A549 (cell line): ENCODE results near the gene MEG3. TPM values are rescaled to one million over a fixed set of nuclear protein-coding genes. Genes with fewer than 3 reads are reported as not detected.

Experiments
- ATAC-seq, 2 experiments: fragments of 200-7000 bp in 1 of 2; fragments of >200 bp in 1 of 2; cut with Nextera tagmentation in 1 of 2; cut with Tn5 transposase in 1 of 2; 3 replicates each; pipeline versions ENCODE4 v1.8.0 to v1.9.1; 2018 to 2020; ENCODE audit warnings: mild to moderate bottlenecking in 1 of 2, moderate library complexity in 1 of 2
- CTCF ChIA-PET: fragments of 300-600 bp; sonication (Branson Sonifier 250); formaldehyde crosslinking; extraction: SDS; loops from one replicate; lab custom pipeline; 2021; ENCODE audit warnings: antibody characterized with exemption, inconsistent platforms; lab: Yijun Ruan, JAX
- POLR2A ChIA-PET: fragments of 350-600 bp; formaldehyde crosslinking; extraction: SDS; loops from one replicate; lab custom pipeline; 2021; ENCODE audit warnings: antibody characterized with exemption, inconsistent platforms; lab: Yijun Ruan, JAX
- DNase-seq, 2 experiments: peaks; one replicate each; pipeline versions ENCODE4 v3.0.0 to v3.0.0-alpha.2; 2011 to 2016; ENCODE audit warnings: low read depth in 1 of 2, low spot score in 1 of 2
- FAIRE-seq: peaks from 2 replicates; lab custom pipeline; 2011; peaks lifted over from hg19 to GRCh38; lab: Jason Lieb, UNC
- H3K27ac ChIP-seq, 2 experiments: fragments of >200 bp; sonication (Bioruptor Twin); formaldehyde crosslinking; 3 replicates each; pipeline ENCODE4 v1.5.1; 2016 to 2017
- H3K4me1 ChIP-seq: fragments of >200 bp; sonication (Bioruptor Twin); formaldehyde crosslinking; 3 replicates; pipeline ENCODE4 v1.6.1; 2016
- H3K4me2 ChIP-seq: fragments of >200 bp; sonication (Bioruptor Twin); formaldehyde crosslinking; 3 replicates; pipeline ENCODE4 v1.6.1; 2016
- H3K4me3 ChIP-seq: fragments of >200 bp; sonication (Bioruptor Twin); formaldehyde crosslinking; 3 replicates; pipeline ENCODE4 v1.5.1; 2016
- H3K9me3 ChIP-seq: fragments of >200 bp; sonication (Bioruptor Twin); formaldehyde crosslinking; 3 replicates; pipeline ENCODE4 v1.6.1; 2016
- CHD2 ChIP-seq: fragments of 150-350 bp; IDR thresholded peaks from 2 replicates; pipeline ENCODE4 v1.6.1; 2014; ENCODE audit warnings: low read length; ENCODE audit not compliant: partially characterized antibody
- CTCF ChIP-seq: fragments of >200 bp; sonication (Bioruptor Twin); formaldehyde crosslinking; IDR thresholded peaks from 3 replicates; pipeline ENCODE4 v1.5.1; 2016
- E2F6 ChIP-seq: IDR thresholded peaks from 2 replicates; pipeline ENCODE4 v1.6.1; 2012; ENCODE audit warnings: low read depth, borderline replicate concordance
- ESRRA ChIP-seq: fragments of 150-350 bp; IDR thresholded peaks from 2 replicates; pipeline ENCODE4 v1.6.1; 2014; ENCODE audit warnings: mild to moderate bottlenecking, low read length, borderline replicate concordance
- FOSL2 ChIP-seq, 2 experiments: fragments of 450-650 bp in 1 of 2; fragments of >200 bp in 1 of 2; sonication (Bioruptor Twin) in 1 of 2; formaldehyde crosslinking; IDR thresholded peaks; 2 replicates each; pipeline versions ENCODE4 v1.5.0 to v1.6.1; 2016 to 2020; ENCODE audit warnings: mild to moderate bottlenecking in 1 of 2, moderate library complexity in 1 of 2
- HDAC2 ChIP-seq: fragments of 200-600 bp; sonication (generic); IDR thresholded peaks from 2 replicates; pipeline ENCODE4 v1.6.1; 2016
- HEYL ChIP-seq: fragments of 250-450 bp; sonication (Bioruptor Pico); IDR thresholded peaks from 2 replicates; pipeline ENCODE4 v1.8.0; 2021; ENCODE audit warnings: mild to moderate bottlenecking, moderate library complexity
- HOXB5 ChIP-seq: fragments of 250-450 bp; sonication (Bioruptor Pico); IDR thresholded peaks from 2 replicates; pipeline ENCODE4 v1.5.0; 2020; ENCODE audit warnings: mild to moderate bottlenecking, moderate library complexity
- KDM1A ChIP-seq: fragments of 200-600 bp; sonication (generic); IDR thresholded peaks from 2 replicates; pipeline ENCODE4 v1.6.1; 2016; ENCODE audit warnings: low read depth, mild to moderate bottlenecking
- KDM5A ChIP-seq: fragments of 200-600 bp; sonication (generic); IDR thresholded peaks from 2 replicates; pipeline ENCODE4 v1.6.1; 2016; ENCODE audit warnings: antibody characterized with exemption, mild to moderate bottlenecking
- MAX ChIP-seq: IDR thresholded peaks from 2 replicates; pipeline ENCODE4 v1.6.1; 2012
- MAZ ChIP-seq: fragments of 150-350 bp; IDR thresholded peaks from 2 replicates; pipeline ENCODE4 v1.6.1; 2014; ENCODE audit warnings: antibody characterized with exemption, low read depth, low read length, borderline replicate concordance
- MYC ChIP-seq: IDR thresholded peaks from 2 replicates; pipeline ENCODE4 v1.6.1; 2012; ENCODE audit warnings: mild to moderate bottlenecking, inconsistent platforms, low read length, improper control_type of control experiment, borderline replicate concordance
- NFE2L2 ChIP-seq: fragments of 150-350 bp; conservative IDR thresholded peaks from 2 replicates; pipeline ENCODE4 v1.6.1; 2014; ENCODE audit warnings: low read length
- PHF8 ChIP-seq: fragments of 200-600 bp; sonication (generic); IDR thresholded peaks from 2 replicates; pipeline ENCODE4 v1.6.1; 2016; ENCODE audit warnings: low read depth, mild to moderate bottlenecking, antibody characterized with exemption, moderate library complexity, borderline replicate concordance
- POLR2A ChIP-seq: IDR thresholded peaks from 2 replicates; pipeline ENCODE4 v1.6.1; 2012; ENCODE audit warnings: mild to moderate bottlenecking, low read length
- POLR2AphosphoS2 ChIP-seq: conservative IDR thresholded peaks from 2 replicates; pipeline ENCODE4 v1.6.1; 2012; ENCODE audit warnings: low read length, improper control_type of control experiment, inconsistent platforms
- RAD21 ChIP-seq, 2 experiments: fragments of >200 bp in 1 of 2; sonication (Bioruptor Twin) in 1 of 2; formaldehyde crosslinking in 1 of 2; IDR thresholded peaks in 1 of 2; conservative IDR thresholded peaks in 1 of 2; 2 replicates in 1 of 2; 3 replicates in 1 of 2; pipeline ENCODE4 v1.6.1; 2012 to 2018; ENCODE audit warnings: inconsistent platforms in 1 of 2
- REST ChIP-seq: fragments of 200-600 bp; sonication (generic); IDR thresholded peaks from 2 replicates; pipeline ENCODE4 v1.6.1; 2016; ENCODE audit warnings: antibody characterized with exemption, mild to moderate bottlenecking, moderate library complexity
- RFX5 ChIP-seq: fragments of 450-650 bp; IDR thresholded peaks from 2 replicates; pipeline ENCODE4 v1.7.1; 2014; ENCODE audit warnings: antibody characterized with exemption, mild to moderate bottlenecking, moderate library complexity
- SMC3 ChIP-seq: fragments of >200 bp; sonication (Bioruptor Twin); formaldehyde crosslinking; IDR thresholded peaks from 3 replicates; pipeline ENCODE4 v1.6.1; 2018; ENCODE audit warnings: inconsistent platforms
- TFCP2L1 ChIP-seq: fragments of 250-450 bp; sonication (Bioruptor Pico); IDR thresholded peaks from 2 replicates; pipeline ENCODE4 v1.5.0; 2021; ENCODE audit warnings: mild to moderate bottlenecking
- ZNF302 ChIP-seq: fragments of 250-450 bp; sonication (Bioruptor Pico); IDR thresholded peaks from 2 replicates; pipeline ENCODE4 v1.9.0; 2021; ENCODE audit warnings: inconsistent platforms, mild to moderate bottlenecking, moderate library complexity
- WGBS: methylation state at CpG from one replicate; pipeline ENCODE4 v1.1.6; 2017; ENCODE audit errors: missing lambda C conversion rate; 5-methylcytosine and 5-hydroxymethylcytosine counted together
- polyA plus RNA-seq, 4 experiments: library from polyadenylated mRNA; depleted of rRNA in 3 of 4; stranded (reverse); fragments of >200 nt; fragmentation: RNase III in 1 of 4; extraction: RNeasy Plus Mini Kit Qiagen cat#74134 plus additional on column Dnase treatment in 1 of 4; gene quantifications; 2 replicates in 3 of 4; 3 replicates in 1 of 4; pipeline ENCODE4 v1.2.3, GENCODE V29; 2011 to 2017

The MEG3 gene
- polyA plus RNA-seq, 2 of the 4 experiments (the other 2 are of a cell fraction): 27.0 to 56.7 TPM

GRCh38 chr14:100902295-100903133 is 76.6 kb downstream of the MEG3 start:
- FAIRE-seq: no peak
- peak in 1 of 2 experiments; percentile 80; a peak in 3 of 6 replicates for ATAC-seq
- ChIA-PET CTCF (interaction anchor here (0.8 to 4.3 kb wide), 14 partner anchors 11 to 763 kb away, joined by 3 to 32 read pairs (median 5); no protein-coding TSS in a partner anchor), POLR2A (no interaction called here)
- no peak overlapping the region for H3K4me3 ChIP-seq
- H3K27ac ChIP-seq: peak overlapping the region in 1 of 2 experiments; percentile 44; a peak in 1 of 6 replicates
- TF ChIP-seq RAD21 (conservative IDR thresholded peaks at IDR 0.05 in 1 of 2, IDR thresholded peaks at IDR 0.05 in 1 of 2) (peak; percentile 36 to 62; a peak in 3 of 5 replicates), E2F6 (no peak), CTCF (peak; percentile 32), SMC3 (peak; percentile 51), HDAC2 (no peak), MAX (no peak)
- peak; percentile 31 to 39 for DNase-seq
- H3K9me3 ChIP-seq: no peaks in the 10 kb centered on the region
- H3K4me1 ChIP-seq: peaks cover 5% of the 10 kb centered on the region; the same call in 2 of the 3 replicates
- H3K4me2 ChIP-seq: no peak overlapping the region
- 76% methylated on average over 18 of the region's 18 CpGs for WGBS

GRCh38 chr14:100903134-100903468 is 77.2 kb downstream of the MEG3 start:
- 87% methylated on average over 9 of the region's 10 CpGs for WGBS
- no peak overlapping the region for H3K4me3 ChIP-seq
- DNase-seq: no peak
- FAIRE-seq: no peak
- TF ChIP-seq PHF8 (no peak), MAX (no peak), ESRRA (no peak), KDM5A (no peak), CHD2 (no peak), ZNF302 (CRISPR knock-in tag) (no peak), NFE2L2 (no peak), HOXB5 (CRISPR knock-in tag) (no peak), MYC (no peak), TFCP2L1 (CRISPR knock-in tag) (no peak), HEYL (CRISPR knock-in tag) (no peak), RFX5 (no peak), REST (no peak), POLR2A (no peak), KDM1A (no peak), POLR2AphosphoS2 (no peak), FOSL2 (IDR thresholded peaks at IDR 0.05) (no peak), FOSL2 (CRISPR knock-in tag; IDR thresholded peaks at IDR 0.05) (no peak), MAZ (no peak)
- CTCF ChIA-PET: interaction anchor here (0.6 to 3.8 kb wide), 5 partner anchors 12 to 726 kb away, joined by 3 to 32 read pairs (median 6); no protein-coding TSS in a partner anchor
- peaks cover 5% of the 10 kb centered on the region; the same call in 2 of the 3 replicates for H3K4me1 ChIP-seq
- no peak for ATAC-seq
- no peak overlapping the region for H3K27ac ChIP-seq
- no peak overlapping the region for H3K4me2 ChIP-seq
- POLR2A ChIA-PET: no interaction called here
- H3K9me3 ChIP-seq: no peaks in the 10 kb centered on the region
